Glutamatergic neuron (in vitro differentiated cells): ENCODE results near the gene CCNY. TPM values are rescaled to one million over a fixed set of nuclear protein-coding genes. Genes with fewer than 3 reads are reported as not detected.

Experiments
- DNase-seq: peaks from one replicate; pipeline ENCODE4 v3.0.0; 2022
- H3K27ac Mint-ChIP-seq: one replicate; pipeline ENCODE4 v1.8.0; 2020; ENCODE audit warnings: mild to moderate bottlenecking, mixed read lengths, inconsistent platforms; ENCODE audit not compliant: unreplicated experiment
- H3K27me3 Mint-ChIP-seq: one replicate; pipeline ENCODE4 v1.8.0; 2020; ENCODE audit warnings: mild to moderate bottlenecking, moderate library complexity, mixed read lengths, inconsistent platforms; ENCODE audit not compliant: unreplicated experiment
- H3K36me3 Mint-ChIP-seq: one replicate; pipeline ENCODE4 v1.8.0; 2020; ENCODE audit warnings: mild to moderate bottlenecking, mixed read lengths, inconsistent platforms; ENCODE audit not compliant: unreplicated experiment
- H3K4me1 Mint-ChIP-seq: one replicate; pipeline ENCODE4 v1.8.0; 2020; ENCODE audit warnings: mild to moderate bottlenecking, low read depth, mixed read lengths, inconsistent platforms; ENCODE audit not compliant: unreplicated experiment
- H3K4me3 Mint-ChIP-seq: one replicate; pipeline ENCODE4 v1.8.0; 2020; ENCODE audit warnings: mild to moderate bottlenecking, mixed read lengths, inconsistent platforms; ENCODE audit not compliant: unreplicated experiment
- H3K9me3 Mint-ChIP-seq: one replicate; pipeline ENCODE4 v1.8.0; 2020; ENCODE audit warnings: mild to moderate bottlenecking, moderate library complexity, mixed read lengths, inconsistent platforms; ENCODE audit not compliant: unreplicated experiment
- total RNA-seq: library from RNA; stranded (reverse); fragmentation: NEBNext Ultra II Directional; extraction: Animal tissue kit (Norgen Biotek cat#: 25700); gene quantifications from one replicate; pipeline ENCODE4 v1.2.1, GENCODE V29; 2021; ENCODE audit not compliant: unreplicated experiment
- TF ChIP-seq, protein P1 (sequence below): fragments of 200-600 bp; sonication (generic); IDR thresholded peaks from one replicate; pipeline ENCODE4 v1.5.0; 2021; ENCODE audit not compliant: partially characterized antibody, unreplicated experiment

Gene CCNY
- total RNA-seq, 1 donor from 2014 or later, result 219 TPM

GRCh38 chr10:35470248-35470924 lies 134.1 kb downstream of the CCNY start:
- no peaks in the 10 kb centered on the region for H3K36me3 Mint-ChIP-seq
- H3K9me3 Mint-ChIP-seq, result peaks cover 15% of the 10 kb centered on the region
- peaks cover 17% of the 10 kb centered on the region for H3K27me3 Mint-ChIP-seq
- peak overlapping the region; percentile 81 for H3K4me3 Mint-ChIP-seq
- H3K4me1 Mint-ChIP-seq, result peaks cover 54% of the 10 kb centered on the region
- H3K27ac Mint-ChIP-seq, result peak overlapping the region; percentile 77
- DNase-seq, result peak; percentile 56
- TF ChIP-seq, protein P1, sequence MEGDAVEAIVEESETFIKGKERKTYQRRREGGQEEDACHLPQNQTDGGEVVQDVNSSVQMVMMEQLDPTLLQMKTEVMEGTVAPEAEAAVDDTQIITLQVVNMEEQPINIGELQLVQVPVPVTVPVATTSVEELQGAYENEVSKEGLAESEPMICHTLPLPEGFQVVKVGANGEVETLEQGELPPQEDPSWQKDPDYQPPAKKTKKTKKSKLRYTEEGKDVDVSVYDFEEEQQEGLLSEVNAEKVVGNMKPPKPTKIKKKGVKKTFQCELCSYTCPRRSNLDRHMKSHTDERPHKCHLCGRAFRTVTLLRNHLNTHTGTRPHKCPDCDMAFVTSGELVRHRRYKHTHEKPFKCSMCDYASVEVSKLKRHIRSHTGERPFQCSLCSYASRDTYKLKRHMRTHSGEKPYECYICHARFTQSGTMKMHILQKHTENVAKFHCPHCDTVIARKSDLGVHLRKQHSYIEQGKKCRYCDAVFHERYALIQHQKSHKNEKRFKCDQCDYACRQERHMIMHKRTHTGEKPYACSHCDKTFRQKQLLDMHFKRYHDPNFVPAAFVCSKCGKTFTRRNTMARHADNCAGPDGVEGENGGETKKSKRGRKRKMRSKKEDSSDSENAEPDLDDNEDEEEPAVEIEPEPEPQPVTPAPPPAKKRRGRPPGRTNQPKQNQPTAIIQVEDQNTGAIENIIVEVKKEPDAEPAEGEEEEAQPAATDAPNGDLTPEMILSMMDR, result no peak

DNA sequence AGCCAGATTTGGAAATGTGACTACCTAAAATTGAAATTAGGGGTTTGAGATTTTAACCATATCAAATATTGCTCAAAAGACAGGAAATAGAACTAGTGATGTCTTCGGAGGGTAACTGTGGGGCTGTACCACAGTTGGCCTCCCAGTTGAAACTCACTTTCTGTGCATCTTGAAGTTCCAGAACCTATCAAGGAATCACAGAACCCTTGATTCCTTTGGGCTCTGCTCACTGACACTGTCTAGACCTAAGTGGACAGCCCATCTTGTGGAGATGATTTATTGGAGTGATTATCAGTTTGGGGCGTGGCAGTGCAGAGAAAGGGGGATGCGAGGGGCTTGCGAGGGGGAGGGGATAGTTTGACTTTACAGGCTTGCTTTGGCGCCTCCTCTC lies 134.6 kb downstream of the CCNY start:
- Mint-ChIP-seq H3K36me3 (no peaks in the 10 kb centered on the region), H3K27ac (peak overlapping the region; percentile 77)

GRCh38 chr10:35471435-35471834 lies 135.1 kb downstream of the CCNY start:
- Mint-ChIP-seq H3K9me3 (peaks cover 15% of the 10 kb centered on the region), H3K36me3 (no peaks in the 10 kb centered on the region), H3K4me1 (peaks cover 54% of the 10 kb centered on the region), H3K4me3 (no peak overlapping the region), H3K27me3 (peaks cover 17% of the 10 kb centered on the region), H3K27ac (no peak overlapping the region)
- TF ChIP-seq, protein P1, result no peak
- DNase-seq, result no peak

More for the DNA sequence above, 134.6 kb downstream of the CCNY start:
- H3K4me1 Mint-ChIP-seq, result peaks cover 54% of the 10 kb centered on the region
- no peak for DNase-seq
- peaks cover 15% of the 10 kb centered on the region for H3K9me3 Mint-ChIP-seq
- peaks cover 17% of the 10 kb centered on the region for H3K27me3 Mint-ChIP-seq
- peak overlapping the region; percentile 81 for H3K4me3 Mint-ChIP-seq
- TF ChIP-seq, protein P1, result no peak

DNA sequence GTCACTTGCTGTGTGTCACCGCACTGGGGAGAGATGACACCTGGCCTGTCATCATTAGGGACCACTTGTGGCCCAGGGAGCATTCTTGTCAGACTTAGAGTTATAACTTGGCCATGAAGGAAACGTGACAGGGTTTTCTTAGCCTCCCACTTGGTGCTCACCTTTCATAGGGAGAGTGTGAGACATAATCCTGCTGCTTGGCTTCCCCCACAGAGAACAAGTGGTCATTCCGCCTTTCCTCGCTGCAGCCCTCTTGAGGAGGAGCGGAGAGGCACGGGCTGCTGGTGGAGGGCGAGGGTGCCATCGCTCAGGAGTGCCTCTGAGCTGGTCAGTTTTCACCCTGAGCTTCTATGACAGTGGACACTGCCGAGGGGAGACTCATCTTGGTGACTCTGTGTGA lies 143.8 kb downstream of the CCNY start:
- Mint-ChIP-seq H3K4me3 (no peak overlapping the region), H3K9me3 (peaks cover 8% of the 10 kb centered on the region), H3K36me3 (no peaks in the 10 kb centered on the region), H3K27me3 (peaks cover 10% of the 10 kb centered on the region), H3K4me1 (peaks cover 26% of the 10 kb centered on the region), H3K27ac (no peak overlapping the region)
- DNase-seq, result no peak
- TF ChIP-seq, protein P1, result no peak

DNA sequence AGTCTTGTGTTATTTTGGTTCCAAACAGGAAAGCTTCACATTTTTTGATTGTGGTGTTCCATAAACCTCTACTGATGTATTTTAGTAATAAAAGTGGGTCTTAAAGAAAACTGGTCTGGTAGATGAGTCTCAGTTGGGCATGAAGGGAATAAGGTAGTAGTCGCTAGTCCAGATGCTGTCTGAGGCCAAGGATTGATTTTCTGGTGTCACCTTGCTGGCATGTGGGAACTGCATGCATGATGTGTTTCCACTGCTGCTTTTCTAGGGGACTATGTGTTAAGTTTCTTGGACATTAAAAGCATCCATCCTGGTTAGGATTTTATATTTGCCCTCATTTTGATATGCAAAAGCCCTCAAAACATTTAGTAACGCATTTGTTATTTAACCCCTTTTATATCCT lies 145.1 kb downstream of the CCNY start:
- H3K36me3 Mint-ChIP-seq, result no peaks in the 10 kb centered on the region
- TF ChIP-seq, protein P1, result no peak
- no peak overlapping the region for H3K4me3 Mint-ChIP-seq
- H3K27me3 Mint-ChIP-seq, result peaks cover 14% of the 10 kb centered on the region
- no peak for DNase-seq
- H3K9me3 Mint-ChIP-seq, result peaks cover 8% of the 10 kb centered on the region
- H3K27ac Mint-ChIP-seq, result no peak overlapping the region
- peaks cover 30% of the 10 kb centered on the region for H3K4me1 Mint-ChIP-seq
